ENCODE measurements around the gene PLA2G5. TPM values are rescaled to one million over a fixed set of nuclear protein-coding genes. Genes with fewer than 3 reads are reported as not detected.

Gene PLA2G5
- total RNA-seq, 4 donors from 2014 or later = 1.1 to 5.0 (median 2.2) TPM

DNA sequence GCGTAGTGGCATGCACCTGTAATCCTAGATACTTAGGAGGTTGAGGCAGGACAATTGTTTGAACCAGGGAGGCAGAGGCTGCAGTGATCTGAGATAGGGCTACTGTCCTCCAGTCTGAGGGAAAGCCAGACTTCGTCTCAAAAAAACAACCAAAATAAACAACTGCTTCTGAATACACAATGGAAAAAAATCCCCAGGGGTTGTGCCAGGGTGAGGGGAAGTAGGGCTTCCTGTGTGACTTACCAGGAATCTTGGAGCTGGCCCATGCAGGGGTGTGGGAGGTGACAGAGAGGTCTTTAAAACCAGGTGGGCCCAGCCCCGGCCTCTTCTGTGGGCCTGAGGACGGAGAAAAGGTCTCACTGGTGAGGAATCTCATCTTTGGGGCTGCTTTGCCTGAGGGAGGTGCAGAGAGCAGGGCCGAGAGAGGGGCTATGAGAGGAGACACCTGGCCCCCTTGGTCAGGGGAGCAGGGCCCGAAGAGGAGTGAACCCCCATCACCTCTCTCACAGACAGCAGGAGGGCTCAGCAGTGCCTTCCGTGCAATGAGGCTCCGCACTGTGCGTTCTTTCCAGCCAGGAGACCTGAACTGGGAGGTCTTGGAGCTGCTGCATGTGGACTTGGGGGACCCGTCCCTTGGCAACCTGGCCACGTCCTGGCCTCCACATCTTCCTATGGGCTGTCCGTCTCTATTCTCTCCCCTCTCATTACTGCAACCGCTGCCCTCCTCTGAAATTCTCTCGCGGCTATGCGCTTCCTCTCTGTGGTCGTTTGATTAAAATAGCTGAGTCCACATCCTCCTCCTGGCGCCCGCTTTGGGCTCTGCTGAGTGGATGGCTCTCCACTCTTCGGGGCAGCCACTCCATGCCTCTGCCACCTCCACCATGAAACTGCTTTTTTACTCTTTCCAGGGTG is 10.7 kb downstream of the PLA2G5 start:
- DNase-seq = no peak
- Histone ChIP-seq H3K9me3 (no peaks in the 10 kb centered on the region), H3K36me3 (no peaks in the 10 kb centered on the region), H3K4me3 (replicated peaks in 1 of 3) (no peak overlapping the region), H3K4me1 (peaks cover 0 to 4% of the 10 kb centered on the region in 2 donors), H3K27ac (no peak overlapping the region), H3K27me3 (peaks cover 5% of the 10 kb centered on the region)
- no peak for TF ChIP-seq POLR2A (IDR thresholded peaks at IDR 0.05)
- TF ChIP-seq, protein P1, sequence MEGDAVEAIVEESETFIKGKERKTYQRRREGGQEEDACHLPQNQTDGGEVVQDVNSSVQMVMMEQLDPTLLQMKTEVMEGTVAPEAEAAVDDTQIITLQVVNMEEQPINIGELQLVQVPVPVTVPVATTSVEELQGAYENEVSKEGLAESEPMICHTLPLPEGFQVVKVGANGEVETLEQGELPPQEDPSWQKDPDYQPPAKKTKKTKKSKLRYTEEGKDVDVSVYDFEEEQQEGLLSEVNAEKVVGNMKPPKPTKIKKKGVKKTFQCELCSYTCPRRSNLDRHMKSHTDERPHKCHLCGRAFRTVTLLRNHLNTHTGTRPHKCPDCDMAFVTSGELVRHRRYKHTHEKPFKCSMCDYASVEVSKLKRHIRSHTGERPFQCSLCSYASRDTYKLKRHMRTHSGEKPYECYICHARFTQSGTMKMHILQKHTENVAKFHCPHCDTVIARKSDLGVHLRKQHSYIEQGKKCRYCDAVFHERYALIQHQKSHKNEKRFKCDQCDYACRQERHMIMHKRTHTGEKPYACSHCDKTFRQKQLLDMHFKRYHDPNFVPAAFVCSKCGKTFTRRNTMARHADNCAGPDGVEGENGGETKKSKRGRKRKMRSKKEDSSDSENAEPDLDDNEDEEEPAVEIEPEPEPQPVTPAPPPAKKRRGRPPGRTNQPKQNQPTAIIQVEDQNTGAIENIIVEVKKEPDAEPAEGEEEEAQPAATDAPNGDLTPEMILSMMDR (IDR thresholded peaks at IDR 0.05) = no peak
- intact Hi-C loops (cut with DNase I) = no loop called here
- WGBS, 2 donors = 53 to 56% methylated on average over 18 to 20 of the region's 20 CpGs

DNA sequence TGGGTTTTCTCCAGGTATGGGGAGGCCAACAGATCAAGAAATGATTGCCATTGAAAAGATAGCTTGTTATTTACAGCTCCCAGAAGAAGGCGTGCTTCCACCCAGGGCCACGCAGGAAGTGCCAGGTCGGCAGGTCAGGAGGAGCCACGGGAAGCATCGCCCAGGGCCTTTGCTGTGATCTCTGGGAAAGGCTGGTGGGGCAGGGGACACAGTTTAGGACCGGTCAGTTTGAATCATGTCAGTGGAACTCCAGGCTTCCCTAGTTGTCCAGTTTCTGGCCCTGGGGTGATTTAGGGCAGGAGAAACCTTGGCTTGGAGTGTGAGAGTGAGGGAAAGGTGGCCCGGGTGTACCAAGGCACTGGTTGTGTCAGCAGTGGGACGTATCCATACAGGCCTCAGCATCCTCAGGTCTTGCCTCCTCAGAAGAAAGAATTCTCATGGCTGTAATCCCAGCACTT is 11.4 kb downstream of the PLA2G5 start:
- intact Hi-C loops (cut with DNase I) = no loop called here
- Histone ChIP-seq H3K27ac (no peak overlapping the region), H3K9me3 (no peaks in the 10 kb centered on the region), H3K27me3 (peaks cover 2% of the 10 kb centered on the region), H3K4me3 (replicated peaks in 1 of 3) (no peak overlapping the region), H3K36me3 (no peaks in the 10 kb centered on the region), H3K4me1 (peaks cover 0 to 4% of the 10 kb centered on the region in 2 donors)
- 68 to 87% methylated on average over 8 of the region's 8 CpGs for WGBS, 2 donors
- TF ChIP-seq, protein P1 (IDR thresholded peaks at IDR 0.05) = no peak
- no peak for TF ChIP-seq POLR2A (IDR thresholded peaks at IDR 0.05)
- DNase-seq = no peak

DNA sequence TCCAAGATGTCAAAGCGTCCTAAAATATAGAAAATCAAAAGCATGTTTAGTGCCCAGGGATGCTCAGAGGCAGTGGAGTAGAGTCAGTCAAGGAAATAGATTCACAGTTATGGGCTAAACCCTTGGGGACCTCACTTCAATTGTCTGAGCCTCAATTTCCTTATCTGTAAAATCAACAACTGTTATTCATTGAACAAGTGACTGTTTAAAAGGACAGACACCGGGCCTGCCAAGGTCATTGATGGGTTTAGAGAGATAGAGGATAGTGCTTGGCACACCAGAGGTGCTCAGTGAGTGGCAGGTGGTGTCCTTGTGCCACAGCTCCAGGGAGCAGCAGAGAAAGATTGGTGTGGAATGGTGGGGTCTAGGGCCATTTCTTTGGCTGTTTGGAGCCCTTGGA is 12.8 kb downstream of the PLA2G5 start:
- no peaks in the 10 kb centered on the region for H3K36me3 ChIP-seq
- H3K9me3 ChIP-seq = no peaks in the 10 kb centered on the region
- no peak for DNase-seq
- no peak for TF ChIP-seq POLR2A (IDR thresholded peaks at IDR 0.05)
- TF ChIP-seq, protein P1 (IDR thresholded peaks at IDR 0.05) = no peak
- H3K4me1 ChIP-seq = peaks cover 0 to 4% of the 10 kb centered on the region in 2 donors
- no peak overlapping the region for H3K27ac ChIP-seq
- no peaks in the 10 kb centered on the region for H3K27me3 ChIP-seq
- intact Hi-C loops (cut with DNase I) = no loop called here
- no peak overlapping the region for H3K4me3 ChIP-seq (replicated peaks in 1 of 3)
- WGBS, 2 donors = 76 to 85% methylated on average over 2 of the region's 2 CpGs

DNA sequence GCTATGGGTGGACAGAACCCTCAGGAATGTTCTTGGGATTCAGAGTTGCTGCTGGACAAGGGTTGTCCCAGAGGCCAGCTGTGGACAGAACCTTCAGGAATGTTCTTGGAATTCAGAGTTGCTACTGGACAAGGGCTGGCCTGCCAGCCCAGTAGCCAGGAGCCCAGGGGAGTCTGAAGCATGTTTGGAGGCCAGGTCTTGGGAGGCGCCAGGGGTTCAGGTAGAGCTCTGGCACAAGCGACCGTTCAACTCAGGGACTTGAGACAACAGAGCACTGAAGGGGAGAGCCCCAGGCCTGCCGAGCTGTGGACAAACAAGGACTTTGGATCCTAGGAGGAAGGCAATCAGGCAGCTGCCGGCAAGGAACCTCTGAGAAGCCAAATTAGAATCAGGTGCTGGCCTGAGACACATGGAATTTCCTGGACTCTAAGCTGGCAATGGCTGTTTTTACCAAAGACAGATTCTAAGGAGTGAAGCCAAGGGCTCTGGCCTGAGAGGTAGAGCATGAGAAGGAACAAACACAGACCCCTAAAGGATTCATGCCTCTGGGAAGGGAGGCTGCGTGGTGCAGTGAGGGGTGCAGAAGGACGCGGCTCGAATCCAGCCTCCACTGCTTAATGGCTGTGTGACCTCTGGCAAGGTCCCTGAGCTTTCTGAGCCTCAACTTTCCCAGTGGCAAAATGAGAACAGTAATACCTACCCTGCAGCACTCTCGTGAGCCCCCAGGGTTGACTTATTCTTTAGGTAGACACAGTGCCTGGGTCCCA is 13.4 kb downstream of the PLA2G5 start:
- H3K27ac ChIP-seq = no peak overlapping the region
- intact Hi-C loops (cut with DNase I) = no loop called here
- WGBS, 2 donors = 88 to 92% methylated on average over 10 of the region's 10 CpGs

More for the DNA sequence above, 13.4 kb downstream of the PLA2G5 start:
- no peaks in the 10 kb centered on the region for H3K27me3 ChIP-seq
- DNase-seq = no peak
- H3K4me1 ChIP-seq = peaks cover 0 to 4% of the 10 kb centered on the region in 2 donors
- TF ChIP-seq, protein P1 (IDR thresholded peaks at IDR 0.05) = no peak
- no peak for TF ChIP-seq POLR2A (IDR thresholded peaks at IDR 0.05)
- H3K36me3 ChIP-seq = no peaks in the 10 kb centered on the region
- H3K4me3 ChIP-seq (replicated peaks in 1 of 3) = no peak overlapping the region
- no peaks in the 10 kb centered on the region for H3K9me3 ChIP-seq

Measured in thyroid gland (tissue), 4 donors.